ENCODE data around the gene MCF2L2. TPM values are rescaled to one million over a fixed set of nuclear protein-coding genes. Genes with fewer than 3 reads are reported as not detected.

MCF2L2 gene
- total and polyA plus RNA-seq, 7 donors = 0.17 to 2.7 (median 0.57) TPM

- no peak for ATAC-seq
- 82 to 87% (median 83%) methylated on average over 3 of the region's 3 CpGs for WGBS, 3 donors
- H3K27me3 ChIP-seq (ENCODE audit: insufficient read depth in 3 of 3, low read length in 2 of 3) = no peaks in the 10 kb centered on the region
- no peak overlapping the region for H3K4me3 ChIP-seq
- TF ChIP-seq CTCF (IDR thresholded peaks at IDR 0.05) = no peak
- DNase-seq = no peak
- no peak overlapping the region for H3K27ac ChIP-seq
- no peaks in the 10 kb centered on the region for H3K9me3 ChIP-seq
- intact Hi-C loops (cut with DNase I) = no loop called here
- peaks cover 0 to 4% of the 10 kb centered on the region in 2 donors for H3K36me3 ChIP-seq (ENCODE audit: insufficient read depth in 1 of 2, low read depth in 1 of 2)
- peaks cover 28% of the 10 kb centered on the region for H3K4me1 ChIP-seq
Observed at GRCh38 chr3:183275937-183276336, 152.5 kb downstream of the MCF2L2 start.

GRCh38 chr3:183275418-183275817 is 153.0 kb downstream of the MCF2L2 start:
- Histone ChIP-seq H3K36me3 (ENCODE audit: insufficient read depth in 1 of 2, low read depth in 1 of 2) (peaks cover 0 to 9% of the 10 kb centered on the region in 2 donors), H3K27me3 (ENCODE audit: insufficient read depth in 3 of 3, low read length in 2 of 3) (no peaks in the 10 kb centered on the region), H3K27ac (no peak overlapping the region), H3K4me1 (peaks cover 28% of the 10 kb centered on the region), H3K9me3 (no peaks in the 10 kb centered on the region), H3K4me3 (no peak overlapping the region)
- no peak for DNase-seq
- no peak for TF ChIP-seq CTCF (IDR thresholded peaks at IDR 0.05)
- intact Hi-C loops (cut with DNase I) = no loop called here
- peak in 1 of 4 donors; percentile 34 for ATAC-seq
- WGBS, 3 donors = 32 to 33% (median 33%) methylated on average over 2 of the region's 2 CpGs

GRCh38 chr3:183274609-183275008 is 153.8 kb downstream of the MCF2L2 start:
- no peaks in the 10 kb centered on the region for H3K9me3 ChIP-seq
- no peak for ATAC-seq
- no peak for TF ChIP-seq CTCF (IDR thresholded peaks at IDR 0.05)

GRCh38 chr3:183272791-183273190 is 155.6 kb downstream of the MCF2L2 start:
- H3K36me3 ChIP-seq (ENCODE audit: insufficient read depth in 1 of 2, low read depth in 1 of 2) = peaks cover 3 to 21% of the 10 kb centered on the region in 2 donors
- TF ChIP-seq CTCF (IDR thresholded peaks at IDR 0.05) = no peak
- peaks cover 40% of the 10 kb centered on the region for H3K4me1 ChIP-seq
- no peaks in the 10 kb centered on the region for H3K27me3 ChIP-seq (ENCODE audit: insufficient read depth in 3 of 3, low read length in 2 of 3)
- H3K27ac ChIP-seq = no peak overlapping the region
- DNase-seq (no peak), ATAC-seq (no peak)
- no peak overlapping the region for H3K4me3 ChIP-seq
- intact Hi-C loops (cut with DNase I) = no loop called here
- no peaks in the 10 kb centered on the region for H3K9me3 ChIP-seq

More at GRCh38 chr3:183274609-183275008, 153.8 kb downstream of the MCF2L2 start:
- DNase-seq = no peak
- Histone ChIP-seq H3K27ac (no peak overlapping the region), H3K36me3 (ENCODE audit: insufficient read depth in 1 of 2, low read depth in 1 of 2) (peaks cover 3 to 15% of the 10 kb centered on the region in 2 donors), H3K4me3 (no peak overlapping the region), H3K4me1 (peaks cover 33% of the 10 kb centered on the region), H3K27me3 (ENCODE audit: insufficient read depth in 3 of 3, low read length in 2 of 3) (no peaks in the 10 kb centered on the region)
- WGBS, 3 donors = 91 to 93% (median 92%) methylated on average over 5 of the region's 5 CpGs
- intact Hi-C loops (cut with DNase I) = no loop called here

GRCh38 chr3:183272142-183272541 is 156.3 kb downstream of the MCF2L2 start:
- intact Hi-C loops (cut with DNase I) = no loop called here

More at GRCh38 chr3:183272142-183272541, 156.3 kb downstream of the MCF2L2 start:
- no peak overlapping the region for H3K27ac ChIP-seq
- H3K27me3 ChIP-seq (ENCODE audit: insufficient read depth in 3 of 3, low read length in 2 of 3) = no peaks in the 10 kb centered on the region
- TF ChIP-seq CTCF (IDR thresholded peaks at IDR 0.05) = no peak
- no peak overlapping the region for H3K4me3 ChIP-seq
- DNase-seq (no peak), ATAC-seq (peak in 3 of 4 donors; percentile 61 to 68 (median 63))
- H3K9me3 ChIP-seq = no peaks in the 10 kb centered on the region
- peaks cover 45% of the 10 kb centered on the region for H3K4me1 ChIP-seq
- 31 to 56% (median 43%) methylated on average over 3 of the region's 3 CpGs for WGBS, 3 donors
- H3K36me3 ChIP-seq (ENCODE audit: insufficient read depth in 1 of 2, low read depth in 1 of 2) = peaks cover 3 to 21% of the 10 kb centered on the region in 2 donors
